ENCODE measurements around the gene GRAP2.

- TF ChIP-seq CTCF (conservative IDR thresholded peaks at IDR 0.05; ENCODE audit: low read depth, low read length) (no peak), MXI1 (IDR thresholded peaks at IDR 0.05; ENCODE audit: borderline replicate concordance, low read depth, low read length) (no peak), RAD21 (IDR thresholded peaks at IDR 0.05; ENCODE audit: low read length) (no peak), POLR2A (IDR thresholded peaks at IDR 0.05; ENCODE audit: low read depth, low read length) (no peak), ELK1 (IDR thresholded peaks at IDR 0.05; ENCODE audit: borderline replicate concordance, low read depth, low read length) (no peak), USF2 (IDR thresholded peaks at IDR 0.05; ENCODE audit: low read depth, low read length) (no peak), RCOR1 (IDR thresholded peaks at IDR 0.05; ENCODE audit: insufficient replicate concordance, low read length) (no peak), SMC3 (IDR thresholded peaks at IDR 0.05; ENCODE audit: low read depth, low read length) (no peak), NFE2L2 (IDR thresholded peaks at IDR 0.05; ENCODE audit: low read depth, low read length) (no peak), MAZ (IDR thresholded peaks at IDR 0.05; ENCODE audit: borderline replicate concordance, low read depth, low read length) (no peak)
Observed at GRCh38 chr22:39932166-39932565, 31.3 kb downstream of the GRAP2 start.
